Stomach (tissue), 9 donors: ENCODE data around the gene APP. TPM values are rescaled to one million over a fixed set of nuclear protein-coding genes. Genes with fewer than 3 reads are reported as not detected.
"Not testable (repeated sequence)": the region's sequence is repeated elsewhere in the genome, so short reads cannot be mapped to it uniquely, and the experiment has no call there.

Experiments used
- DNase-seq, 2 donors: peaks; one replicate each; pipeline versions ENCODE4 v3.0.0 to v3.0.0-alpha.2; 2013 to 2019
- H3K27ac ChIP-seq, 5 donors: fragments of 200-600 bp in 4 of 5; sonication (generic) in 4 of 5; one replicate each; pipeline ENCODE4 v1.5.1; 2013 to 2019; ENCODE audit warnings: mild to moderate bottlenecking in 1 of 5, moderate library complexity in 1 of 5
- H3K27me3 ChIP-seq, 3 donors: fragments of 200-600 bp; sonication (generic); one replicate each; pipeline ENCODE4 v1.5.1; 2017 to 2019; ENCODE audit warnings: mixed run types in 1 of 3
- H3K36me3 ChIP-seq, 4 donors: fragments of 200-600 bp; sonication (generic); 1 replicate in 3 of 4; 2 replicates in 1 of 4; pipeline ENCODE4 v1.5.1; 2016 to 2019
- H3K4me1 ChIP-seq, 4 donors: fragments of 200-600 bp; sonication (generic); one replicate each; pipeline ENCODE4 v1.5.1; 2016 to 2019
- H3K4me3 ChIP-seq, 4 donors: fragments of 200-600 bp; sonication (generic) in 3 of 4; one replicate each; pipeline ENCODE4 v1.5.1; 2016 to 2019; ENCODE audit warnings: mild to moderate bottlenecking in 1 of 4
- H3K9me3 ChIP-seq, 4 donors: fragments of 200-600 bp; sonication (generic); one replicate each; pipeline ENCODE4 v1.5.1; 2016 to 2019
- EP300 ChIP-seq: sonication (generic); formaldehyde crosslinking; IDR thresholded peaks from one replicate; pipeline ENCODE4 v1.6.1; 2017; ENCODE audit warnings: antibody characterized with exemption
- POLR2A ChIP-seq, 4 donors: fragments of 450-650 bp; IDR thresholded peaks; one replicate each; pipeline ENCODE4 v1.6.1; 2016; ENCODE audit warnings: antibody characterized with exemption in 4 of 4, control low read depth in 2 of 4, mild to moderate bottlenecking in 1 of 4, moderate library complexity in 1 of 4
- POLR2AphosphoS5 ChIP-seq, 3 donors: sonication (generic); formaldehyde crosslinking; IDR thresholded peaks; one replicate each; pipeline ENCODE4 v1.6.1; 2016; ENCODE audit warnings: antibody characterized with exemption in 3 of 3
- WGBS, 5 donors: extraction: QIAGEN DNeasy Blood & Tissue Kit in 3 of 5; methylation state at CpG; one replicate each; pipeline versions ENCODE4 v1.1.5 to v1.1.7; 2013 to 2018; 5-methylcytosine and 5-hydroxymethylcytosine counted together
- intact Hi-C: fragments of 100-400 bp; cut with DNase I; formaldehyde crosslinking; loops from one replicate; pipeline ENCODE4 v1.15.1; 2023; ENCODE audit warnings: low total_unique reads
- polyA plus RNA-seq, 3 donors: library from polyadenylated mRNA; stranded (reverse); fragments of 200-250 nt; gene quantifications; one replicate each; pipeline ENCODE4 v1.2.3, GENCODE V29; 2013
- total RNA-seq, 5 donors: library from RNA; depleted of rRNA; stranded (reverse); fragments of >200 nt; gene quantifications; one replicate each; pipeline versions ENCODE4 v1.1.0 to v1.2.3, GENCODE V29; 2014 to 2016
- TF ChIP-seq, protein P1 (sequence below), 7 experiments: fragments of 450-650 bp in 4 of 7; fragments of 200-600 bp in 3 of 7; sonication (generic) in 3 of 7; IDR thresholded peaks; one replicate each; pipeline ENCODE4 v1.5.1; 2016 to 2019; ENCODE audit warnings: antibody characterized with exemption in 7 of 7, control low read depth in 2 of 7, mild to moderate bottlenecking in 1 of 7
- donor health status: healthy with polysubstance abuse.
- donor health status: Bipolar disorder and iron deficiency.
- donor health status: healthy.

Gene APP
- total and polyA plus RNA-seq, 8 donors: 41.2 to 408 (median 200) TPM

DNA sequence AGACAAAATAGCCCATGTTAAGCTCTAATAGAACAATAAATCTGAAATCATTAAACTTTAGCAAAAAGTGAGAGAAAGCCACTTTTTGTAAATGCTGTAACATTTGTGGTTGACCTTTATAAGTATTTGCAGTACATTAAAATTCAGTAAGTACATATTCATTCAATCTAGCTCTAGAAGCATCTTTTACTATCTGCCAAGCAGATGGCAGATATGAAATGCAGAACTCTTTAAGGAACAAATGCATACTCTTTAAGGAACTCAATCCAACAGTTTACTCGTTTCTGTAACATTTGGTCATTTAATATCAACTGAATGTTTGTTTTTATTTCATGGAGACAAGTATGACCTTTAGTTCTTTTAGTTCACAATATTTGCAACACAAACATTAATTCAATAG is 150.1 kb downstream of the APP start:
- intact Hi-C loops: no loop called here
- Histone ChIP-seq H3K4me3 (no peak overlapping the region), H3K27me3 (no peaks in the 10 kb centered on the region), H3K27ac (no peak overlapping the region), H3K36me3 (peaks cover 4 to 20% (median 16%) of the 10 kb centered on the region in 4 donors), H3K4me1 (peaks cover 0 to under 1% (median 0%) of the 10 kb centered on the region in 4 donors), H3K9me3 (no peaks in the 10 kb centered on the region)
- no peak for DNase-seq
- 21 to 44% (median 33%) methylated on average over 1 of the region's 1 CpG for WGBS, 5 donors
- TF ChIP-seq EP300 (no peak), POLR2AphosphoS5 (IDR thresholded peaks at IDR 0.05) (no peak), POLR2A (IDR thresholded peaks at IDR 0.05) (no peak)
- TF ChIP-seq, protein P1, sequence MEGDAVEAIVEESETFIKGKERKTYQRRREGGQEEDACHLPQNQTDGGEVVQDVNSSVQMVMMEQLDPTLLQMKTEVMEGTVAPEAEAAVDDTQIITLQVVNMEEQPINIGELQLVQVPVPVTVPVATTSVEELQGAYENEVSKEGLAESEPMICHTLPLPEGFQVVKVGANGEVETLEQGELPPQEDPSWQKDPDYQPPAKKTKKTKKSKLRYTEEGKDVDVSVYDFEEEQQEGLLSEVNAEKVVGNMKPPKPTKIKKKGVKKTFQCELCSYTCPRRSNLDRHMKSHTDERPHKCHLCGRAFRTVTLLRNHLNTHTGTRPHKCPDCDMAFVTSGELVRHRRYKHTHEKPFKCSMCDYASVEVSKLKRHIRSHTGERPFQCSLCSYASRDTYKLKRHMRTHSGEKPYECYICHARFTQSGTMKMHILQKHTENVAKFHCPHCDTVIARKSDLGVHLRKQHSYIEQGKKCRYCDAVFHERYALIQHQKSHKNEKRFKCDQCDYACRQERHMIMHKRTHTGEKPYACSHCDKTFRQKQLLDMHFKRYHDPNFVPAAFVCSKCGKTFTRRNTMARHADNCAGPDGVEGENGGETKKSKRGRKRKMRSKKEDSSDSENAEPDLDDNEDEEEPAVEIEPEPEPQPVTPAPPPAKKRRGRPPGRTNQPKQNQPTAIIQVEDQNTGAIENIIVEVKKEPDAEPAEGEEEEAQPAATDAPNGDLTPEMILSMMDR (IDR thresholded peaks at IDR 0.05): no peak

GRCh38 chr21:26020081-26020480 is 150.5 kb downstream of the APP start:
- Histone ChIP-seq H3K36me3 (peaks cover 4 to 20% (median 16%) of the 10 kb centered on the region in 4 donors), H3K27ac (no peak overlapping the region), H3K4me3 (no peak overlapping the region), H3K27me3 (no peaks in the 10 kb centered on the region), H3K4me1 (no peaks in the 10 kb centered on the region), H3K9me3 (no peaks in the 10 kb centered on the region)
- no peak for TF ChIP-seq POLR2A (IDR thresholded peaks at IDR 0.05)
- TF ChIP-seq, protein P1 (IDR thresholded peaks at IDR 0.05): no peak
- no peak for TF ChIP-seq EP300
- no peak for TF ChIP-seq POLR2AphosphoS5 (IDR thresholded peaks at IDR 0.05)
- intact Hi-C loops: no loop called here
- DNase-seq: no peak
- 83 to 92% (median 86%) methylated on average over 4 of the region's 4 CpGs for WGBS, 5 donors

DNA sequence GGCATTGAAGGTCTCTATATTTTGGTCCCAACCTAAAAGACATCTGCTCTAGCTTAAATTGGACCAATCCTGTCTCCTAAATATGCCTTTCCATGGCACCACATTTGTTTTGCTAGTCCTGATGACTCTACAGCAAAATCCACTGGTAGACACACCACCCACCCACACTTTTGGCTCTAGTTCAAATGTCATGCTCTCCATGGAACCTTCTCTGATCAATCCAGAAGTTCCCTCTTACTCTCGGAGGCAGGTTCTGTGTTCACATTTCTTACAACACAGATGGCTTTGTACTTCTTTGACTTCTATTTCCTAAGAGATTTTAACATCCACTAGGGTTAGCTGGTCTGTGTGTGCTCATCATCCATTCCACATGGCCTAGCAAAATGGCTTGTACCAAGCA is 151.3 kb downstream of the APP start:
- Histone ChIP-seq H3K4me1 (peaks cover 0 to 6% (median 0%) of the 10 kb centered on the region in 4 donors), H3K36me3 (peaks cover 4 to 20% (median 16%) of the 10 kb centered on the region in 4 donors), H3K9me3 (no peaks in the 10 kb centered on the region), H3K27ac (no peak overlapping the region), H3K27me3 (no peaks in the 10 kb centered on the region), H3K4me3 (no peak overlapping the region)
- TF ChIP-seq POLR2AphosphoS5 (IDR thresholded peaks at IDR 0.05): no peak
- TF ChIP-seq, protein P1 (IDR thresholded peaks at IDR 0.05): no peak
- no peak for TF ChIP-seq EP300
- intact Hi-C loops: no loop called here
- DNase-seq: no peak
- WGBS, 5 donors: 75 to 91% (median 85%) methylated on average over 1 of the region's 1 CpG

DNA sequence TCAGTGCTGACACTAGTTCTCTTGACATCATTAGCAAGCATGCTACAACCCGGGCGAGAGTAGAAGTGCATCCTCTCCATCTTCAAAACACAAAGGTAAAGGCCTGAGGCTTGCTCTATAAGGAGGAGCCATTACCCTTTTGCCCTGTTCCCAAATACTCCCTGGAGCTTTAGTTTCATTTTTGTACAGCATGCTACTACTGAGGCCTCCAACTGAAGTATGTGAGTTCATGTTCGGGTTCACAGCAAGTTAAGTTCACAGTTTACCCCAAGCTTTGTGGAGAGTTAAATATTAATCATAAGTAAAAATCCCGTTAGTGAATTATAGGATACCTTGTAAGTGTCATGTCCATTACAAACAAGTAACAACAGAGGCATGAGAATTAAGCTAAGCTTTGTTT is 156.6 kb downstream of the APP start:
- intact Hi-C loops: no loop called here
- Histone ChIP-seq H3K4me3 (no peak overlapping the region), H3K36me3 (no peaks in the 10 kb centered on the region), H3K9me3 (no peaks in the 10 kb centered on the region), H3K27ac (no peak overlapping the region), H3K4me1 (peaks cover 0 to 19% (median 0%) of the 10 kb centered on the region in 4 donors), H3K27me3 (no peaks in the 10 kb centered on the region)
- 69 to 84% (median 79%) methylated on average over 4 of the region's 4 CpGs for WGBS, 5 donors
- TF ChIP-seq EP300: no peak
- no peak for TF ChIP-seq POLR2A (IDR thresholded peaks at IDR 0.05)
- TF ChIP-seq, protein P1 (IDR thresholded peaks at IDR 0.05): no peak
- TF ChIP-seq POLR2AphosphoS5 (IDR thresholded peaks at IDR 0.05): no peak
- no peak for DNase-seq

GRCh38 chr21:26012482-26012881 is 158.1 kb downstream of the APP start:
- H3K4me3 ChIP-seq, DNase-seq, intact Hi-C loops, H3K27me3 ChIP-seq, H3K9me3 ChIP-seq, H3K36me3 ChIP-seq, H3K27ac ChIP-seq: not testable (repeated sequence)
- H3K4me1 ChIP-seq: peaks cover 0 to 33% (median 5%) of the 10 kb centered on the region in 4 donors
- WGBS, 5 donors: 73 to 86% (median 84%) methylated on average over 4 of the region's 4 CpGs
